ENCODE measurements around the gene PRKAG2.

The PRKAG2 gene

GRCh38 chr7:151818674-151819519 lies 58.0 kb downstream of the PRKAG2 start:
- peaks cover under 1% of the 10 kb centered on the region for H3K36me3 Mint-ChIP-seq
- no peaks in the 10 kb centered on the region for H3K27me3 Mint-ChIP-seq
- no peak overlapping the region for H3K4me3 Mint-ChIP-seq
- peaks cover 14% of the 10 kb centered on the region for H3K4me1 Mint-ChIP-seq
- no peak overlapping the region for H3K27ac Mint-ChIP-seq
- no peaks in the 10 kb centered on the region for H3K9me3 Mint-ChIP-seq

GRCh38 chr7:151817981-151818673 lies 58.8 kb downstream of the PRKAG2 start:
- H3K36me3 Mint-ChIP-seq: peaks cover 1% of the 10 kb centered on the region
- H3K27ac Mint-ChIP-seq: no peak overlapping the region
- H3K27me3 Mint-ChIP-seq: no peaks in the 10 kb centered on the region
- H3K4me3 Mint-ChIP-seq: no peak overlapping the region
- H3K4me1 Mint-ChIP-seq: peaks cover 18% of the 10 kb centered on the region
- no peaks in the 10 kb centered on the region for H3K9me3 Mint-ChIP-seq

GRCh38 chr7:151817315-151817690 lies 59.6 kb downstream of the PRKAG2 start:
- Mint-ChIP-seq H3K4me3 (no peak overlapping the region), H3K36me3 (peaks cover 1% of the 10 kb centered on the region), H3K9me3 (no peaks in the 10 kb centered on the region), H3K27ac (no peak overlapping the region), H3K4me1 (peaks cover 18% of the 10 kb centered on the region), H3K27me3 (no peaks in the 10 kb centered on the region)

GRCh38 chr7:151816562-151817314 lies 60.2 kb downstream of the PRKAG2 start:
- Mint-ChIP-seq H3K27ac (no peak overlapping the region), H3K27me3 (no peaks in the 10 kb centered on the region), H3K9me3 (no peaks in the 10 kb centered on the region), H3K4me3 (no peak overlapping the region), H3K4me1 (peaks cover 16% of the 10 kb centered on the region), H3K36me3 (peaks cover 1% of the 10 kb centered on the region)

- Mint-ChIP-seq H3K27me3 (no peaks in the 10 kb centered on the region), H3K36me3 (peaks cover 1% of the 10 kb centered on the region), H3K27ac (no peak overlapping the region), H3K4me3 (no peak overlapping the region), H3K4me1 (peaks cover 15% of the 10 kb centered on the region), H3K9me3 (no peaks in the 10 kb centered on the region)
These were observed 61.5 kb downstream of the PRKAG2 start for GRCh38 chr7:151815419-151815818.

- peaks cover 15% of the 10 kb centered on the region for H3K4me1 Mint-ChIP-seq
These were observed 62.4 kb downstream of the PRKAG2 start for GRCh38 chr7:151814400-151815009.

GRCh38 chr7:151813997-151814396 lies 62.9 kb downstream of the PRKAG2 start:
- Mint-ChIP-seq H3K9me3 (no peaks in the 10 kb centered on the region), H3K27me3 (no peaks in the 10 kb centered on the region), H3K27ac (no peak overlapping the region), H3K4me1 (peaks cover 15% of the 10 kb centered on the region), H3K36me3 (peaks cover 1% of the 10 kb centered on the region), H3K4me3 (no peak overlapping the region)

More at GRCh38 chr7:151814400-151815009, 62.4 kb downstream of the PRKAG2 start:
- H3K27me3 Mint-ChIP-seq: no peaks in the 10 kb centered on the region
- peaks cover 1% of the 10 kb centered on the region for H3K36me3 Mint-ChIP-seq
- no peak overlapping the region for H3K4me3 Mint-ChIP-seq
- H3K27ac Mint-ChIP-seq: no peak overlapping the region
- no peaks in the 10 kb centered on the region for H3K9me3 Mint-ChIP-seq

- Mint-ChIP-seq H3K27me3 (no peaks in the 10 kb centered on the region), H3K4me3 (no peak overlapping the region), H3K9me3 (no peaks in the 10 kb centered on the region), H3K4me1 (peaks cover 15% of the 10 kb centered on the region), H3K27ac (no peak overlapping the region), H3K36me3 (peaks cover 1% of the 10 kb centered on the region)
These were observed 63.5 kb downstream of the PRKAG2 start for GRCh38 chr7:151813445-151813844.

GRCh38 chr7:151812967-151813366 lies 63.9 kb downstream of the PRKAG2 start:
- H3K4me3 Mint-ChIP-seq: no peak overlapping the region
- no peaks in the 10 kb centered on the region for H3K27me3 Mint-ChIP-seq
- no peak overlapping the region for H3K27ac Mint-ChIP-seq
- peaks cover 4% of the 10 kb centered on the region for H3K36me3 Mint-ChIP-seq
- peaks cover 15% of the 10 kb centered on the region for H3K4me1 Mint-ChIP-seq
- no peaks in the 10 kb centered on the region for H3K9me3 Mint-ChIP-seq

GRCh38 chr7:151810441-151811232 lies 66.3 kb downstream of the PRKAG2 start:
- Mint-ChIP-seq H3K4me1 (peaks cover 12% of the 10 kb centered on the region), H3K9me3 (no peaks in the 10 kb centered on the region), H3K27me3 (no peaks in the 10 kb centered on the region), H3K36me3 (peaks cover 4% of the 10 kb centered on the region), H3K4me3 (no peak overlapping the region), H3K27ac (no peak overlapping the region)

- Mint-ChIP-seq H3K4me3 (no peak overlapping the region), H3K27ac (no peak overlapping the region), H3K9me3 (no peaks in the 10 kb centered on the region), H3K36me3 (peaks cover 4% of the 10 kb centered on the region), H3K4me1 (peaks cover 8% of the 10 kb centered on the region), H3K27me3 (no peaks in the 10 kb centered on the region)
These were observed 67.1 kb downstream of the PRKAG2 start for GRCh38 chr7:151809864-151810170.

- H3K27ac Mint-ChIP-seq: no peak overlapping the region
- H3K36me3 Mint-ChIP-seq: peaks cover 4% of the 10 kb centered on the region
- no peaks in the 10 kb centered on the region for H3K9me3 Mint-ChIP-seq
- peaks cover 8% of the 10 kb centered on the region for H3K4me1 Mint-ChIP-seq
- H3K4me3 Mint-ChIP-seq: no peak overlapping the region
- no peaks in the 10 kb centered on the region for H3K27me3 Mint-ChIP-seq
These were observed 67.6 kb downstream of the PRKAG2 start for GRCh38 chr7:151809146-151809863.

- Mint-ChIP-seq H3K4me3 (no peak overlapping the region), H3K4me1 (peaks cover under 1% of the 10 kb centered on the region), H3K27me3 (no peaks in the 10 kb centered on the region), H3K36me3 (peaks cover 3% of the 10 kb centered on the region), H3K9me3 (no peaks in the 10 kb centered on the region), H3K27ac (no peak overlapping the region)
These were observed 68.3 kb downstream of the PRKAG2 start for GRCh38 chr7:151808400-151809145.

GRCh38 chr7:151807846-151808245 lies 69.1 kb downstream of the PRKAG2 start:
- Mint-ChIP-seq H3K9me3 (no peaks in the 10 kb centered on the region), H3K27me3 (no peaks in the 10 kb centered on the region), H3K36me3 (peaks cover 3% of the 10 kb centered on the region), H3K27ac (no peak overlapping the region), H3K4me1 (no peaks in the 10 kb centered on the region), H3K4me3 (no peak overlapping the region)

All from activated naive CD4-positive, alpha-beta T cell treated with anti-CD3 and anti-CD28 coated beads, Interleukin-2, amount 50 U/mL, for 24 hours (primary cell).